ENCODE measurements around the gene CSMD2.

CSMD2 gene

GRCh38 chr1:33895976-33896375, 269.1 kb downstream of the CSMD2 start:
- Mint-ChIP-seq H3K36me3 (ENCODE audit: low read depth) (no peaks in the 10 kb centered on the region), H3K4me3 (no peak overlapping the region), H3K4me1 (no peaks in the 10 kb centered on the region), H3K27me3 (peaks cover 9% of the 10 kb centered on the region), H3K27ac (no peak overlapping the region), H3K9me3 (no peaks in the 10 kb centered on the region)
- ATAC-seq (no peak), DNase-seq (no peak)

GRCh38 chr1:33895396-33895795, 269.6 kb downstream of the CSMD2 start:
- peaks cover 7% of the 10 kb centered on the region for H3K27me3 Mint-ChIP-seq

GRCh38 chr1:33893147-33893830, 271.7 kb downstream of the CSMD2 start:
- no peak for ATAC-seq
- Mint-ChIP-seq H3K27ac (no peak overlapping the region), H3K9me3 (no peaks in the 10 kb centered on the region), H3K4me3 (no peak overlapping the region), H3K4me1 (no peaks in the 10 kb centered on the region), H3K36me3 (ENCODE audit: low read depth) (no peaks in the 10 kb centered on the region), H3K27me3 (peaks cover 7% of the 10 kb centered on the region)
- DNase-seq, result no peak

More at GRCh38 chr1:33895396-33895795, 269.6 kb downstream of the CSMD2 start:
- Mint-ChIP-seq H3K9me3 (no peaks in the 10 kb centered on the region), H3K4me3 (no peak overlapping the region), H3K4me1 (no peaks in the 10 kb centered on the region), H3K36me3 (ENCODE audit: low read depth) (no peaks in the 10 kb centered on the region), H3K27ac (no peak overlapping the region)
- DNase-seq (no peak), ATAC-seq (no peak)

GRCh38 chr1:33886496-33886895, 278.5 kb downstream of the CSMD2 start:
- no peak overlapping the region for H3K27ac Mint-ChIP-seq
- ATAC-seq, result no peak
- no peak for DNase-seq
- no peak overlapping the region for H3K4me3 Mint-ChIP-seq
- H3K27me3 Mint-ChIP-seq, result peaks cover 11% of the 10 kb centered on the region
- H3K36me3 Mint-ChIP-seq (ENCODE audit: low read depth), result no peaks in the 10 kb centered on the region
- H3K4me1 Mint-ChIP-seq, result no peaks in the 10 kb centered on the region
- H3K9me3 Mint-ChIP-seq, result no peaks in the 10 kb centered on the region

GRCh38 chr1:33880305-33880704, 284.7 kb downstream of the CSMD2 start:
- no peaks in the 10 kb centered on the region for H3K9me3 Mint-ChIP-seq
- peaks cover 18% of the 10 kb centered on the region for H3K27me3 Mint-ChIP-seq
- DNase-seq, result no peak
- H3K36me3 Mint-ChIP-seq (ENCODE audit: low read depth), result no peaks in the 10 kb centered on the region
- no peak for ATAC-seq
- H3K4me1 Mint-ChIP-seq, result no peaks in the 10 kb centered on the region
- H3K4me3 Mint-ChIP-seq, result no peak overlapping the region
- no peak overlapping the region for H3K27ac Mint-ChIP-seq

GRCh38 chr1:33878392-33878791, 286.6 kb downstream of the CSMD2 start:
- H3K27me3 Mint-ChIP-seq, result peaks cover 21% of the 10 kb centered on the region
- no peaks in the 10 kb centered on the region for H3K4me1 Mint-ChIP-seq
- no peak overlapping the region for H3K4me3 Mint-ChIP-seq
- no peak overlapping the region for H3K27ac Mint-ChIP-seq
- DNase-seq, result no peak
- H3K36me3 Mint-ChIP-seq (ENCODE audit: low read depth), result no peaks in the 10 kb centered on the region
- no peaks in the 10 kb centered on the region for H3K9me3 Mint-ChIP-seq
- ATAC-seq, result no peak

- no peak overlapping the region for H3K27ac Mint-ChIP-seq
- H3K27me3 Mint-ChIP-seq, result peaks cover 21% of the 10 kb centered on the region
- H3K9me3 Mint-ChIP-seq, result no peaks in the 10 kb centered on the region
- no peak for DNase-seq
- no peaks in the 10 kb centered on the region for H3K36me3 Mint-ChIP-seq (ENCODE audit: low read depth)
- peaks cover 5% of the 10 kb centered on the region for H3K4me1 Mint-ChIP-seq
- no peak for ATAC-seq
- H3K4me3 Mint-ChIP-seq, result no peak overlapping the region
Measured at GRCh38 chr1:33876970-33877650, 287.9 kb downstream of the CSMD2 start.

GRCh38 chr1:33875862-33876261, 289.2 kb downstream of the CSMD2 start:
- Mint-ChIP-seq H3K36me3 (ENCODE audit: low read depth) (no peaks in the 10 kb centered on the region), H3K27ac (no peak overlapping the region), H3K27me3 (peaks cover 19% of the 10 kb centered on the region), H3K9me3 (no peaks in the 10 kb centered on the region), H3K4me1 (peaks cover 10% of the 10 kb centered on the region), H3K4me3 (no peak overlapping the region)
- no peak for DNase-seq
- ATAC-seq, result no peak

GRCh38 chr1:33874636-33875035, 290.4 kb downstream of the CSMD2 start:
- peaks cover 10% of the 10 kb centered on the region for H3K4me1 Mint-ChIP-seq
- ATAC-seq (no peak), DNase-seq (no peak)
- H3K27me3 Mint-ChIP-seq, result peaks cover 19% of the 10 kb centered on the region
- H3K36me3 Mint-ChIP-seq (ENCODE audit: low read depth), result no peaks in the 10 kb centered on the region
- no peaks in the 10 kb centered on the region for H3K9me3 Mint-ChIP-seq
- H3K4me3 Mint-ChIP-seq, result no peak overlapping the region
- H3K27ac Mint-ChIP-seq, result no peak overlapping the region

GRCh38 chr1:33872683-33873082, 292.3 kb downstream of the CSMD2 start:
- no peak for ATAC-seq
- Mint-ChIP-seq H3K9me3 (no peaks in the 10 kb centered on the region), H3K4me3 (no peak overlapping the region), H3K27me3 (peaks cover 21% of the 10 kb centered on the region), H3K4me1 (peaks cover 13% of the 10 kb centered on the region), H3K27ac (no peak overlapping the region), H3K36me3 (ENCODE audit: low read depth) (no peaks in the 10 kb centered on the region)
- DNase-seq, result no peak

GRCh38 chr1:33872275-33872674, 292.8 kb downstream of the CSMD2 start:
- Mint-ChIP-seq H3K4me3 (no peak overlapping the region), H3K36me3 (ENCODE audit: low read depth) (no peaks in the 10 kb centered on the region), H3K27ac (no peak overlapping the region), H3K4me1 (peaks cover 15% of the 10 kb centered on the region), H3K27me3 (peaks cover 21% of the 10 kb centered on the region), H3K9me3 (no peaks in the 10 kb centered on the region)
- ATAC-seq (peak; percentile 83), DNase-seq (no peak)

GRCh38 chr1:33867684-33868083, 297.3 kb downstream of the CSMD2 start:
- no peak overlapping the region for H3K4me3 Mint-ChIP-seq

GRCh38 chr1:33866281-33866680, 298.7 kb downstream of the CSMD2 start:
- H3K27me3 Mint-ChIP-seq, result peaks cover 22% of the 10 kb centered on the region
- H3K36me3 Mint-ChIP-seq (ENCODE audit: low read depth), result no peaks in the 10 kb centered on the region
- peaks cover 5% of the 10 kb centered on the region for H3K4me1 Mint-ChIP-seq
- H3K27ac Mint-ChIP-seq, result no peak overlapping the region
- ATAC-seq, result no peak
- H3K4me3 Mint-ChIP-seq, result no peak overlapping the region
- no peak for DNase-seq
- H3K9me3 Mint-ChIP-seq, result no peaks in the 10 kb centered on the region

More at GRCh38 chr1:33867684-33868083, 297.3 kb downstream of the CSMD2 start:
- Mint-ChIP-seq H3K9me3 (no peaks in the 10 kb centered on the region), H3K36me3 (ENCODE audit: low read depth) (no peaks in the 10 kb centered on the region), H3K27ac (no peak overlapping the region), H3K27me3 (peaks cover 22% of the 10 kb centered on the region), H3K4me1 (peaks cover 15% of the 10 kb centered on the region)
- DNase-seq (no peak), ATAC-seq (no peak)

GRCh38 chr1:33864460-33865389, 300.3 kb downstream of the CSMD2 start:
- Mint-ChIP-seq H3K4me1 (peaks cover 5% of the 10 kb centered on the region), H3K4me3 (no peak overlapping the region), H3K9me3 (no peaks in the 10 kb centered on the region), H3K36me3 (ENCODE audit: low read depth) (no peaks in the 10 kb centered on the region), H3K27ac (no peak overlapping the region), H3K27me3 (peaks cover 18% of the 10 kb centered on the region)
- ATAC-seq, result no peak
- DNase-seq, result no peak
